HL-60 (cell line): ENCODE data around the gene LRRC75B.
A peak's percentile ranks its signal among the peaks of the same experiment; 100 is the strongest.
"Not testable (repeated sequence)": the region's sequence is repeated elsewhere in the genome, so short reads cannot be mapped to it uniquely, and the experiment has no call there.

Experiments used
- DNase-seq, 2 experiments: peaks; one replicate each; pipeline ENCODE4 v3.0.0-alpha.2; 2010 to 2020; ENCODE audit warnings: low read depth in 1 of 2, low spot score in 1 of 2
- H3K27ac ChIP-seq: fragments of 250-450 bp; sonication (Bioruptor Pico); replicated peaks from 2 replicates; pipeline ENCODE4 v1.5.1; 2020; ENCODE audit warnings: mild to moderate bottlenecking, moderate library complexity
- H3K27me3 ChIP-seq: fragments of 250-450 bp; sonication (Bioruptor Pico); 2 replicates; pipeline ENCODE4 v1.5.1; 2021; ENCODE audit warnings: mild to moderate bottlenecking, moderate library complexity; ENCODE audit not compliant: insufficient read depth, poor library complexity, severe bottlenecking
- H3K4me3 ChIP-seq: replicated peaks from 2 replicates; pipeline ENCODE4 v1.5.1; 2011; ENCODE audit warnings: mild to moderate bottlenecking, control low read depth, low read length; ENCODE audit not compliant: insufficient read depth
- GABPA ChIP-seq: IDR thresholded peaks from 2 replicates; pipeline ENCODE4 v1.6.1; 2012; ENCODE audit warnings: low read depth
- POLR2AphosphoS5 ChIP-seq: IDR thresholded peaks from 2 replicates; pipeline ENCODE4 v1.6.1; 2012; ENCODE audit warnings: low read depth
- SPI1 ChIP-seq: IDR thresholded peaks from 2 replicates; pipeline ENCODE4 v1.6.1; 2012; ENCODE audit warnings: low read depth, mild to moderate bottlenecking, borderline replicate concordance
- TF ChIP-seq, protein P1 (sequence below): IDR thresholded peaks from one replicate; pipeline ENCODE4 v1.5.1; 2011; ENCODE audit warnings: low read length, control low read depth, inconsistent platforms; ENCODE audit not compliant: insufficient read depth
- TF ChIP-seq, protein P2 (sequence below): IDR thresholded peaks from 2 replicates; pipeline ENCODE4 v1.6.1; 2012; ENCODE audit warnings: low read depth; ENCODE audit not compliant: insufficient replicate concordance

LRRC75B gene

GRCh38 chr22:24593836-24594568 lies 1.1 kb upstream of the LRRC75B start:
- Histone ChIP-seq H3K27ac (no peak overlapping the region), H3K4me3 (no peak overlapping the region), H3K27me3 (no peaks in the 10 kb centered on the region)
- no peak for DNase-seq
- TF ChIP-seq, protein P1, sequence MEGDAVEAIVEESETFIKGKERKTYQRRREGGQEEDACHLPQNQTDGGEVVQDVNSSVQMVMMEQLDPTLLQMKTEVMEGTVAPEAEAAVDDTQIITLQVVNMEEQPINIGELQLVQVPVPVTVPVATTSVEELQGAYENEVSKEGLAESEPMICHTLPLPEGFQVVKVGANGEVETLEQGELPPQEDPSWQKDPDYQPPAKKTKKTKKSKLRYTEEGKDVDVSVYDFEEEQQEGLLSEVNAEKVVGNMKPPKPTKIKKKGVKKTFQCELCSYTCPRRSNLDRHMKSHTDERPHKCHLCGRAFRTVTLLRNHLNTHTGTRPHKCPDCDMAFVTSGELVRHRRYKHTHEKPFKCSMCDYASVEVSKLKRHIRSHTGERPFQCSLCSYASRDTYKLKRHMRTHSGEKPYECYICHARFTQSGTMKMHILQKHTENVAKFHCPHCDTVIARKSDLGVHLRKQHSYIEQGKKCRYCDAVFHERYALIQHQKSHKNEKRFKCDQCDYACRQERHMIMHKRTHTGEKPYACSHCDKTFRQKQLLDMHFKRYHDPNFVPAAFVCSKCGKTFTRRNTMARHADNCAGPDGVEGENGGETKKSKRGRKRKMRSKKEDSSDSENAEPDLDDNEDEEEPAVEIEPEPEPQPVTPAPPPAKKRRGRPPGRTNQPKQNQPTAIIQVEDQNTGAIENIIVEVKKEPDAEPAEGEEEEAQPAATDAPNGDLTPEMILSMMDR, result no peak
- TF ChIP-seq GABPA (no peak), POLR2AphosphoS5 (no peak), SPI1 (no peak)
- TF ChIP-seq, protein P2, sequence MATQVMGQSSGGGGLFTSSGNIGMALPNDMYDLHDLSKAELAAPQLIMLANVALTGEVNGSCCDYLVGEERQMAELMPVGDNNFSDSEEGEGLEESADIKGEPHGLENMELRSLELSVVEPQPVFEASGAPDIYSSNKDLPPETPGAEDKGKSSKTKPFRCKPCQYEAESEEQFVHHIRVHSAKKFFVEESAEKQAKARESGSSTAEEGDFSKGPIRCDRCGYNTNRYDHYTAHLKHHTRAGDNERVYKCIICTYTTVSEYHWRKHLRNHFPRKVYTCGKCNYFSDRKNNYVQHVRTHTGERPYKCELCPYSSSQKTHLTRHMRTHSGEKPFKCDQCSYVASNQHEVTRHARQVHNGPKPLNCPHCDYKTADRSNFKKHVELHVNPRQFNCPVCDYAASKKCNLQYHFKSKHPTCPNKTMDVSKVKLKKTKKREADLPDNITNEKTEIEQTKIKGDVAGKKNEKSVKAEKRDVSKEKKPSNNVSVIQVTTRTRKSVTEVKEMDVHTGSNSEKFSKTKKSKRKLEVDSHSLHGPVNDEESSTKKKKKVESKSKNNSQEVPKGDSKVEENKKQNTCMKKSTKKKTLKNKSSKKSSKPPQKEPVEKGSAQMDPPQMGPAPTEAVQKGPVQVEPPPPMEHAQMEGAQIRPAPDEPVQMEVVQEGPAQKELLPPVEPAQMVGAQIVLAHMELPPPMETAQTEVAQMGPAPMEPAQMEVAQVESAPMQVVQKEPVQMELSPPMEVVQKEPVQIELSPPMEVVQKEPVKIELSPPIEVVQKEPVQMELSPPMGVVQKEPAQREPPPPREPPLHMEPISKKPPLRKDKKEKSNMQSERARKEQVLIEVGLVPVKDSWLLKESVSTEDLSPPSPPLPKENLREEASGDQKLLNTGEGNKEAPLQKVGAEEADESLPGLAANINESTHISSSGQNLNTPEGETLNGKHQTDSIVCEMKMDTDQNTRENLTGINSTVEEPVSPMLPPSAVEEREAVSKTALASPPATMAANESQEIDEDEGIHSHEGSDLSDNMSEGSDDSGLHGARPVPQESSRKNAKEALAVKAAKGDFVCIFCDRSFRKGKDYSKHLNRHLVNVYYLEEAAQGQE, result no peak

DNA sequence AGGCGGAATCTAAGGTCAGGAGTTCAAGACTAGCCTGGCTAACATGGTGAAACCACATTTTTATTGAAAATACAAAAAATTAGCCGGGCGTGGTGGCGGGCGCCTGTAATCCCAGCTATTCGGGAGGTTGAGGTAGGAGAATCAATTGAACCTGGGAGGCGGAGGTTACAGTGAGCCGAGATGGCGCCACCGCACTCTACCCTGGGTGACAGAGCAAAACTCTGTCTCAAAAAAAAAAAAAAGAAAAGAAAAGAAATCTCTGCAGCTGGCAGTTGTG lies 624 bp upstream of the LRRC75B start:
- not testable (repeated sequence) for H3K4me3 ChIP-seq, H3K27me3 ChIP-seq, H3K27ac ChIP-seq, DNase-seq

DNA sequence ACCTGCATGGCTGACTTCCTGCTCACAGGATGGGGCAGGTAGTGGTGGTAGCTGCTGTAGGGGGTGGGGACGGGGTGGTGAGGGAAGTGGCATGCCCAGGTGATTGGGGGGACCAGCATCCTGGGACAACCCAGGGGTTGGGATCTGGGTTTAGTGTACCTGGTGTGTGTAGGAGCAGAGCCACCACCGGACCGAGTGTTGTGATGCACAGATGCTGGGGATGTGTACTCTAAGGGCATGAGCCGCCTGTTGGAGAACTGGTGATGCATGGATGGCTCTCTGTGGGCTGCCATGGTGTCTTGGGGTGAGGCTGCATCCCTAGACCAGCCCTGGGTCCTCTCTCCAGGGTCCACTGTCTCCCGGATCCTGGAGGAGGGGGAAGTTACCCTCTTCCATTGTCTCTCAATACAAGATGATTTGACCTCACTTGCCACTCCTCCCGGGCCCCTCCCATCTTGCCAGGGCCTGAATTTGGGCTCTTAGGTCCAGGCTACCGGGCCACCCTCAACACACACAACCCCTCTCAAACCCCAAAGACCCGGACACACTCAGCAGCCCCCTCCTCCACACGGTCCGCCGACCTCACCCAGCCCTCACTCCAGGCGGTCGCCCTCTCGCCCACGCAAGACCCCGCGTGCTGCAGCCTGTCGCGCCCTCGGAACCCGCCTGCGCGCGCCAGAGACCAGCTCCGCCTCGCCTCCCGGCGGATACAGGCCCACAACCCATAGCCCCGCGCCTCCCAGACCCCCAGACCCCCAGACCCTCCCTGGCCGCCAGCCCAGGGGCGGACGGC lies 619 bp downstream of the LRRC75B start:
- no peaks in the 10 kb centered on the region for H3K27me3 ChIP-seq
- no peak overlapping the region for H3K27ac ChIP-seq
- no peak for TF ChIP-seq GABPA
- TF ChIP-seq, protein P1, result no peak
- TF ChIP-seq SPI1, result no peak
- TF ChIP-seq POLR2AphosphoS5, result no peak
- TF ChIP-seq, protein P2, result no peak
- H3K4me3 ChIP-seq, result peak overlapping the region; percentile 53
- no peak for DNase-seq

DNA sequence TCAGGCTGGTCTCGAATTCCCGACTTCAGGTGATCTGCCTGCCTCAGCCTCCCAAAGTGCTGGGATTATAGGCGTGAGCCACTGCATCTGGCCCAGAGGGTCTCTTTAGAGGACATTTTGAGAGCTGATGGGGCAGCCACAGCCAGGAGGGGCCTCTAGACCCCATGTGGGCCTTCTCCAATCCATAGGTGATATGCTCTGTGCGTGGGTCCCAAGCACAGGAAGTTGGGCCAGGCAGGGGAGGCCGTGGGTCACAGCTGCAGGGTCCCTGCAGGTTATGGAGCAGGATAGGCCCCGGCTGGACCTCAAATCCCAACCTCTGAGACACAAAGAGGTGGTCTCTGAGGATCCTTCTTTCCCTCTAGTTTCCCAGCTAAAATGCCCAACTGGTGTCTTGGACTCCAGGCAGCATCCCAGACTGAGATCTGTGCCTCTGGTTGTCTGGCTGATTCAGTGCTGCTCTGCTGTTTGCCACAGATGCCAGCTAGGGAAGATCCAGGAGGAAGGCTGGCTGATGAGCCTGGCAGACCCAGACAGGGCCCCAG lies 1.5 kb downstream of the LRRC75B start:
- TF ChIP-seq POLR2AphosphoS5, result no peak
- TF ChIP-seq, protein P1, result no peak
- TF ChIP-seq, protein P2, result no peak
- TF ChIP-seq SPI1, result no peak
- TF ChIP-seq GABPA, result no peak
- Histone ChIP-seq H3K27ac (no peak overlapping the region), H3K4me3 (no peak overlapping the region), H3K27me3 (no peaks in the 10 kb centered on the region)
- no peak for DNase-seq
